Colonic mucosa (tissue), 4 donors: Measurements from ENCODE around the gene ATP6V1F. TPM values are rescaled to one million over a fixed set of nuclear protein-coding genes. Genes with fewer than 3 reads are reported as not detected.

Experiments used
- DNase-seq: peaks from one replicate; pipeline ENCODE4 v3.0.0-alpha.2; 2020
- H3K27ac ChIP-seq: fragments of 200-600 bp; one replicate; pipeline ENCODE4 v1.8.0; 2021
- H3K27me3 ChIP-seq: fragments of 200-600 bp; one replicate; pipeline ENCODE4 v1.8.0; 2021
- H3K36me3 ChIP-seq: fragments of 200-600 bp; one replicate; pipeline ENCODE4 v1.8.0; 2021
- H3K4me1 ChIP-seq: fragments of 200-600 bp; one replicate; pipeline ENCODE4 v1.8.0; 2021; ENCODE audit warnings: mild to moderate bottlenecking
- H3K4me3 ChIP-seq: fragments of 200-600 bp; one replicate; pipeline ENCODE4 v1.8.0; 2021
- H3K9ac ChIP-seq, 2 donors: one replicate each; pipeline ENCODE4 v1.7.0; 2013; ENCODE audit warnings: control low read depth in 2 of 2, low read depth in 2 of 2, low read length in 2 of 2
- H3K9me3 ChIP-seq: fragments of 200-600 bp; one replicate; pipeline ENCODE4 v1.8.0; 2021
- CTCF ChIP-seq: fragments of 200-600 bp; IDR thresholded peaks from one replicate; pipeline ENCODE4 v1.8.0; 2022; ENCODE audit warnings: antibody characterized with exemption, mild to moderate bottlenecking
- intact Hi-C: fragments of 100-400 bp; cut with DNase I; formaldehyde crosslinking; loops from one replicate; pipeline ENCODE4 v1.14.1; 2022
- total RNA-seq, 2 donors: library from RNA; stranded (reverse); fragmentation: NEBNext Ultra II Directional in 1 of 2; extraction: Animal tissue kit (Norgen Biotek cat#: 25700) in 1 of 2; gene quantifications; one replicate each; pipeline ENCODE4 v1.2.1, GENCODE V29; 2021
- donor health status: healthy.
- donor health status: DM: no; HTN: no; CAD: no.
- donor health status: DM: no; HTN: no; CAD: no.

Gene ATP6V1F
- total RNA-seq, 2 donors from 2014 or later: 94.4 to 105 TPM

DNA sequence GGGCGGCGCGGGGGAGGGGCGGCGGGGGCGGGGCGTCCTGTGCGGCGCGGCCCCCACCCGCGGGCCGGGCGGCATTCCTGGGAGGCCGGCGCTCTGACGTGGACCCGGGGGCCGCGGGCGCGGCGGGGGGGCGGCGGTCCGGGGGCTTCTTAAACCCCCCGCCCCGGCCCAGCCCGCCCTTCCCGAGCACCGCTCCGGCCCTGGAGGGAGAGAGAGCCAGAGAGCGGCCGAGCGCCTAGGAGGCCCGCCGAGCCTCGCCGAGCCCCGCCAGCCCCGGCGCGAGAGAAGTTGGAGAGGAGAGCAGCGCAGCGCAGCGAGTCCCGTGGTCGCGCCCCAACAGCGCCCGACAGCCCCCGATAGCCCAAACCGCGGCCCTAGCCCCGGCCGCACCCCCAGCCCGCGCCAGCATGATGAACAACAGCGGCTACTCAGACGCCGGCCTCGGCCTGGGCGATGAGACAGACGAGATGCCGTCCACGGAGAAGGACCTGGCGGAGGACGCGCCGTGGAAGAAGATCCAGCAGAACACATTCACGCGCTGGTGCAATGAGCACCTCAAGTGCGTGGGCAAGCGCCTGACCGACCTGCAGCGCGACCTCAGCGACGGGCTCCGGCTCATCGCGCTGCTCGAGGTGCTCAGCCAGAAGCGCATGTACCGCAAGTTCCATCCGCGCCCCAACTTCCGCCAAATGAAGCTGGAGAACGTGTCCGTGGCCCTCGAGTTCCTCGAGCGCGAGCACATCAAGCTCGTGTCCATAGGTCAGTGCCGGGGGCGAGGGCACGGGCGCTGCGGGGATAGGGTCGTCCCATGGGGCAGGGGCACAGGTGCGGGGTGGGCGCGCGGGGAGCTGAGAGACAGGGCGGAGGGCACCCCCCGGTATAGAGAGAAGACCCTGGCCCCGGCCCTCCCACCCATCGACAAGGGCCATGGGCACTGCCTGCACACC, 32.2 kb upstream of the ATP6V1F start, which contains the start of gene FLNC:
FLNC (plus strand) TSS at position 176 of the 947 bp plus-strand sequence; CDS start at position 408, 232 bp downstream.
- peak within 1 kb of the TSS; percentile 39 for H3K4me3 ChIP-seq
- peak within 1 kb of the TSS; percentile 64 for H3K27ac ChIP-seq
- TF ChIP-seq CTCF: no peak
- no peaks in the 10 kb centered on the region for H3K9me3 ChIP-seq
- H3K36me3 ChIP-seq: no peaks in the 10 kb centered on the region
- intact Hi-C loops: no loop called here
- H3K4me1 ChIP-seq: no peaks in the 10 kb centered on the region
- peaks cover 28% of the 10 kb centered on the region for H3K27me3 ChIP-seq
- DNase-seq: no peak
- peak within 1 kb of the TSS; percentile 40 to 60 for H3K9ac ChIP-seq

DNA sequence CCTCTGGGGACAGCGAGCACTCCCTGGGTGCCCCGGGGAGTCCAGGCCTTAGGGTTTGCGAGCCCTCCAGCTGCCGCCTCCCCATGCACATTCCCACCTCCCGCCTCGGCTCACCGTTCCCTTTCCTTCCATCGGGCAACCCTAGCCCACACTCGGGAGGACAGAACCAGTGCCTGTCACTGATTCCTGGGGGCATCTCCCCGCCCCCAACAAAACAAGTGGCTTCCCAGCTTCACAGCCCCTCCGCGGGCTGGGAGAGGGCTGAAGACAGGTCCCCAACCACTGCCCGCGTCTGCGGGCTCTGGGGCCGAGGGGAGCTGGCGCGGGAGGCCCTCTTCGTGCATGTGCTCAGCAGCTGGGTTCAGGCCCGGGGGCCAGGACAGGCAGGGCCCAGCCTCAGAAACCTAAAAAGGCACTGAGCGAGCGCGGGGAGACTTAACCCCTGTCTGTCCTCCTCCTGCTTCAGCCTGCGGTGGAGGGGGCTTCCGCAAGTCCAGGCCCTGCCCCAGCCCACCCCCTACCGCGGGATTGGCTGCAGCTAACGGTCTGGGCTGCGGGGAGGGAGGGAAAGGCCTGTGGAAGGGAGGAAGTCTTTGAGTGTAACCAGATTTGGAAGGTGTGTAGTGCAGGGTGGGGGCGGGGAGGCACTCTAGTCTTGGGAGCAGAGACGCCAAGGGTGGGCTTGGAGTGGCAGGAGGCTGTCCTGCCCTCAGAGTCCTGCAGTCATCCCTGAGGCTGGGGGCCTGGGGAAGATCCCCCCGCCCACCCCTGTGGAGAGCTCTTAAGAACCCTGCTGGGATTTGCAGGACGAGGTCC, 31.3 kb upstream of the ATP6V1F start:
- Histone ChIP-seq H3K9me3 (no peaks in the 10 kb centered on the region), H3K9ac (peak overlapping the region in 1 of 2 donors; percentile 50), H3K36me3 (no peaks in the 10 kb centered on the region), H3K27ac (peak overlapping the region; percentile 64), H3K4me3 (peak overlapping the region; percentile 39), H3K4me1 (no peaks in the 10 kb centered on the region), H3K27me3 (peaks cover 28% of the 10 kb centered on the region)
- intact Hi-C loops: no loop called here
- TF ChIP-seq CTCF: no peak
- DNase-seq: no peak

DNA sequence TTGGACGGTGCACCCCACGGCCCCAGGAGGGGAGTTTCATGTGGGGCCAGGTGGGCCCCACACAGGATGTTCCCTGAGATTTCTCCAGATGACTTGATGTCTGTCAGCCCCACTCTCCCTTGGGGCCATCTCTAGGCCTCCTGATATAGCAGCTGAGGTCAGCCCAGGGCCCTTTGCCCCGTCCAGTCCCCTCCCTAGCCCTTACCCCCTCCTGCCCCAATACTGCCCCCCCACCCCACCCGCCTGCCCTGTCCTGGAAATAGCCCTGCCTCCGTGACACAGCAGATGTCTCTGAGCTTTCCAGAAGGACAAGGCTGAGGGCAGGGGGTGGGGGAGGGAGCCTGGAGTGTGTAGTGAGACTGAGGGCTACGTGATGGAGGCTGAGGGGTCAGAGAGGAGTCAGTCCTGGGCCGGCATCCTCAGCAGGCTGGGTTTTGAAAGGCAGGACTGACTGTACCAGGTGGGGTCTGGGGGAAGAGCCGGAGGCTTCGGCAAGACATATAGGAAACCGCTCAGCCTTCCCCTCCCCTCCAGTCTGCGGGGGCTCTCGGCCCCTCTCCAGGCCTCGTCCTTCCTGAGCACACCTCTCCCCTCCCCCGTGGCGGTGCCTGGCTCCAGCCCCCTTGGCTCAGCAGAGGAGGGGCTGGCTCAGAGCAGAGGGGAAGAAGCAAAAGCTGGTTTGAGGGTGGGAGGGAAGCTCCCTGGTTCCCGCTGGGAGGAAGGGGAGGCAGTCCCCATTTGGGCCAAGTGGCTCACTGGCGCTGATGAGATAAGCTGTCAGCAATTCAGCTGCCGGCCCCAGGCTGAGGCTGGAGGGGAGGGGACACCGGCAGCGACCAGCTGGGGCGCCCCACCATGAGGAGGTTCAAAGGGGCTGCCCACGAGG, 30.4 kb upstream of the ATP6V1F start:
- peak overlapping the region; percentile 39 for H3K4me3 ChIP-seq
- peak overlapping the region; percentile 64 for H3K27ac ChIP-seq
- no peaks in the 10 kb centered on the region for H3K9me3 ChIP-seq
- H3K27me3 ChIP-seq: peaks cover 28% of the 10 kb centered on the region
- H3K4me1 ChIP-seq: no peaks in the 10 kb centered on the region
- no peaks in the 10 kb centered on the region for H3K36me3 ChIP-seq
- intact Hi-C loops: no loop called here
- no peak for DNase-seq
- peak overlapping the region; percentile 56 to 58 for H3K9ac ChIP-seq
- no peak for TF ChIP-seq CTCF

DNA sequence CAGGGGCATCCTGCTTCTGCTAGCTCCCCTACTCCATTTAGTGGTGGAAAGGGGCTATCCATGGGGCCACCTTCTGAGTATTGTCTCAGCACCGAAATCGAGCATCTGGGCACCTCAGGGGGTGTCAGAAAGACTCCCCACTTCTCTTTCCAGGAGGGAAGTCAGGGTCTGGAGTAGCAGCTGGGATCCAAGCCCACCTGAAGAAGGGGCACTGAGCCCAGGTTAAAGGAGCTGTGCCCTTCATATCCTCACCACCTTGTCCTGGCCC, 29.8 kb upstream of the ATP6V1F start:
- no peak for DNase-seq
- no peaks in the 10 kb centered on the region for H3K9me3 ChIP-seq
- no peaks in the 10 kb centered on the region for H3K4me1 ChIP-seq
- peak overlapping the region; percentile 64 for H3K27ac ChIP-seq
- H3K27me3 ChIP-seq: peaks cover 28% of the 10 kb centered on the region
- intact Hi-C loops: no loop called here
- no peak for TF ChIP-seq CTCF
- H3K36me3 ChIP-seq: no peaks in the 10 kb centered on the region
- H3K9ac ChIP-seq: peak overlapping the region; percentile 46 to 56
- peak overlapping the region; percentile 39 for H3K4me3 ChIP-seq
